HL-60 (cell line): ENCODE data around the gene ABCC4.

Source experiments
- GABPA ChIP-seq: IDR thresholded peaks from 2 replicates; pipeline ENCODE4 v1.6.1; 2012; ENCODE audit warnings: low read depth
- POLR2AphosphoS5 ChIP-seq: IDR thresholded peaks from 2 replicates; pipeline ENCODE4 v1.6.1; 2012; ENCODE audit warnings: low read depth
- SPI1 ChIP-seq: IDR thresholded peaks from 2 replicates; pipeline ENCODE4 v1.6.1; 2012; ENCODE audit warnings: low read depth, mild to moderate bottlenecking, borderline replicate concordance
- TF ChIP-seq, protein P1 (sequence below): IDR thresholded peaks from one replicate; pipeline ENCODE4 v1.5.1; 2011; ENCODE audit warnings: low read length, control low read depth, inconsistent platforms; ENCODE audit not compliant: insufficient read depth
- TF ChIP-seq, protein P2 (sequence below): IDR thresholded peaks from 2 replicates; pipeline ENCODE4 v1.6.1; 2012; ENCODE audit warnings: low read depth; ENCODE audit not compliant: insufficient replicate concordance

DNA sequence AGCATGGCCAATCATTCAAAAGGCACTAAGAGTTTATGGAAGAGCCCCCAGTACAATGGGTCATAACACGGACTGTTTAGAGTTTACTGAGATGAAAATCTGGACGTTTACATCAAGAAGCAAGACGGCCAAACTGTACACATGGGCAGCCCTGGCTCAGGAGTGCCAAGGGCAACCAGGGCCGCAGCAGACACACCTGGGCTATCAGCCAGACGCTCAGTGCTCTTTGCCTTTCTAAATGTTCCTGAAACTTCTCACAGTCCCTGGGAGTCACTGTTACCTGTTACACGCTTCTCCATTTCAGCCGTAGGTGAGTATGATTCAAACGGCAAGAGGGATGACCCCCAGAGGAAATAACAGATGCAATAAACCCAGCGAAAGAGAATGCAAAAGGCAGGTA lies 64.5 kb downstream of the ABCC4 start:
- TF ChIP-seq, protein P1, sequence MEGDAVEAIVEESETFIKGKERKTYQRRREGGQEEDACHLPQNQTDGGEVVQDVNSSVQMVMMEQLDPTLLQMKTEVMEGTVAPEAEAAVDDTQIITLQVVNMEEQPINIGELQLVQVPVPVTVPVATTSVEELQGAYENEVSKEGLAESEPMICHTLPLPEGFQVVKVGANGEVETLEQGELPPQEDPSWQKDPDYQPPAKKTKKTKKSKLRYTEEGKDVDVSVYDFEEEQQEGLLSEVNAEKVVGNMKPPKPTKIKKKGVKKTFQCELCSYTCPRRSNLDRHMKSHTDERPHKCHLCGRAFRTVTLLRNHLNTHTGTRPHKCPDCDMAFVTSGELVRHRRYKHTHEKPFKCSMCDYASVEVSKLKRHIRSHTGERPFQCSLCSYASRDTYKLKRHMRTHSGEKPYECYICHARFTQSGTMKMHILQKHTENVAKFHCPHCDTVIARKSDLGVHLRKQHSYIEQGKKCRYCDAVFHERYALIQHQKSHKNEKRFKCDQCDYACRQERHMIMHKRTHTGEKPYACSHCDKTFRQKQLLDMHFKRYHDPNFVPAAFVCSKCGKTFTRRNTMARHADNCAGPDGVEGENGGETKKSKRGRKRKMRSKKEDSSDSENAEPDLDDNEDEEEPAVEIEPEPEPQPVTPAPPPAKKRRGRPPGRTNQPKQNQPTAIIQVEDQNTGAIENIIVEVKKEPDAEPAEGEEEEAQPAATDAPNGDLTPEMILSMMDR: no peak
- TF ChIP-seq POLR2AphosphoS5 (no peak), GABPA (no peak), SPI1 (no peak)
- TF ChIP-seq, protein P2, sequence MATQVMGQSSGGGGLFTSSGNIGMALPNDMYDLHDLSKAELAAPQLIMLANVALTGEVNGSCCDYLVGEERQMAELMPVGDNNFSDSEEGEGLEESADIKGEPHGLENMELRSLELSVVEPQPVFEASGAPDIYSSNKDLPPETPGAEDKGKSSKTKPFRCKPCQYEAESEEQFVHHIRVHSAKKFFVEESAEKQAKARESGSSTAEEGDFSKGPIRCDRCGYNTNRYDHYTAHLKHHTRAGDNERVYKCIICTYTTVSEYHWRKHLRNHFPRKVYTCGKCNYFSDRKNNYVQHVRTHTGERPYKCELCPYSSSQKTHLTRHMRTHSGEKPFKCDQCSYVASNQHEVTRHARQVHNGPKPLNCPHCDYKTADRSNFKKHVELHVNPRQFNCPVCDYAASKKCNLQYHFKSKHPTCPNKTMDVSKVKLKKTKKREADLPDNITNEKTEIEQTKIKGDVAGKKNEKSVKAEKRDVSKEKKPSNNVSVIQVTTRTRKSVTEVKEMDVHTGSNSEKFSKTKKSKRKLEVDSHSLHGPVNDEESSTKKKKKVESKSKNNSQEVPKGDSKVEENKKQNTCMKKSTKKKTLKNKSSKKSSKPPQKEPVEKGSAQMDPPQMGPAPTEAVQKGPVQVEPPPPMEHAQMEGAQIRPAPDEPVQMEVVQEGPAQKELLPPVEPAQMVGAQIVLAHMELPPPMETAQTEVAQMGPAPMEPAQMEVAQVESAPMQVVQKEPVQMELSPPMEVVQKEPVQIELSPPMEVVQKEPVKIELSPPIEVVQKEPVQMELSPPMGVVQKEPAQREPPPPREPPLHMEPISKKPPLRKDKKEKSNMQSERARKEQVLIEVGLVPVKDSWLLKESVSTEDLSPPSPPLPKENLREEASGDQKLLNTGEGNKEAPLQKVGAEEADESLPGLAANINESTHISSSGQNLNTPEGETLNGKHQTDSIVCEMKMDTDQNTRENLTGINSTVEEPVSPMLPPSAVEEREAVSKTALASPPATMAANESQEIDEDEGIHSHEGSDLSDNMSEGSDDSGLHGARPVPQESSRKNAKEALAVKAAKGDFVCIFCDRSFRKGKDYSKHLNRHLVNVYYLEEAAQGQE: no peak
